ENCODE data around the gene UBE2Q1. TPM values are rescaled to one million over a fixed set of nuclear protein-coding genes. Genes with fewer than 3 reads are reported as not detected.

The UBE2Q1 gene
- total RNA-seq, 1 experiment from 2014 or later = 62.7 TPM

DNA sequence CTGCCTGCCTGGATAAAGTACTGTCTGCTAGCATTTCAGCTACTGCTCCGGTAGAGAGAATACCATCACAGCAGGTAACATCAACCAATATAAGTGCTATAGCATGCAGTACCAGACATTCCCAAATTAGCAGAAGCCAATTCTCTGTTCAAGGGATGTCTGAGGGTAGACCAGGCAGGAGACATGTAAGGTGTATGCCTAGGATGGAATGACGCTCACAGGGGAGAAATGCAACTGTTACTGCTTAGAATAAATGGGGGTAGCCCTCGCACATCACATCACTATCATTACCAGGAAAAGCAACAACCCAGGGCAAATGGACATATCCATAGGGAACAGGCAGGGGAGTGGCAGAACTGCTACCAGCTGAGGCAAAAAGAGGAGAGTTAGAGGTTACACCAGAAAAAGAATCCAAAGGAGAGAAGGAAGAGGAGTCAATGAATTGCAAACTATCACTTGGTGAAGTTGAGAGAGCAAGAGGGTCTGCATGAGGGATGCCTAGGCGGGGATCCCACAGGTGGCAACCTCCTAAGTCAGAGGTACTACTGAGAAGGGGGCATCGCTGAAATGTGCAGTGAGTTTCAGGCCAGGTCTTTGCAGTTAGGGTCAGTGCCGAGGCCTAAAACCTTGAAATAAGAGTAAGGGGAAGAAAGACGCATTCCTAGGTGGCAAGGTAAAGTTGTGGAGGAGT, 1.1 kb downstream of the UBE2Q1 start (continued):
- TF ChIP-seq, protein P1, sequence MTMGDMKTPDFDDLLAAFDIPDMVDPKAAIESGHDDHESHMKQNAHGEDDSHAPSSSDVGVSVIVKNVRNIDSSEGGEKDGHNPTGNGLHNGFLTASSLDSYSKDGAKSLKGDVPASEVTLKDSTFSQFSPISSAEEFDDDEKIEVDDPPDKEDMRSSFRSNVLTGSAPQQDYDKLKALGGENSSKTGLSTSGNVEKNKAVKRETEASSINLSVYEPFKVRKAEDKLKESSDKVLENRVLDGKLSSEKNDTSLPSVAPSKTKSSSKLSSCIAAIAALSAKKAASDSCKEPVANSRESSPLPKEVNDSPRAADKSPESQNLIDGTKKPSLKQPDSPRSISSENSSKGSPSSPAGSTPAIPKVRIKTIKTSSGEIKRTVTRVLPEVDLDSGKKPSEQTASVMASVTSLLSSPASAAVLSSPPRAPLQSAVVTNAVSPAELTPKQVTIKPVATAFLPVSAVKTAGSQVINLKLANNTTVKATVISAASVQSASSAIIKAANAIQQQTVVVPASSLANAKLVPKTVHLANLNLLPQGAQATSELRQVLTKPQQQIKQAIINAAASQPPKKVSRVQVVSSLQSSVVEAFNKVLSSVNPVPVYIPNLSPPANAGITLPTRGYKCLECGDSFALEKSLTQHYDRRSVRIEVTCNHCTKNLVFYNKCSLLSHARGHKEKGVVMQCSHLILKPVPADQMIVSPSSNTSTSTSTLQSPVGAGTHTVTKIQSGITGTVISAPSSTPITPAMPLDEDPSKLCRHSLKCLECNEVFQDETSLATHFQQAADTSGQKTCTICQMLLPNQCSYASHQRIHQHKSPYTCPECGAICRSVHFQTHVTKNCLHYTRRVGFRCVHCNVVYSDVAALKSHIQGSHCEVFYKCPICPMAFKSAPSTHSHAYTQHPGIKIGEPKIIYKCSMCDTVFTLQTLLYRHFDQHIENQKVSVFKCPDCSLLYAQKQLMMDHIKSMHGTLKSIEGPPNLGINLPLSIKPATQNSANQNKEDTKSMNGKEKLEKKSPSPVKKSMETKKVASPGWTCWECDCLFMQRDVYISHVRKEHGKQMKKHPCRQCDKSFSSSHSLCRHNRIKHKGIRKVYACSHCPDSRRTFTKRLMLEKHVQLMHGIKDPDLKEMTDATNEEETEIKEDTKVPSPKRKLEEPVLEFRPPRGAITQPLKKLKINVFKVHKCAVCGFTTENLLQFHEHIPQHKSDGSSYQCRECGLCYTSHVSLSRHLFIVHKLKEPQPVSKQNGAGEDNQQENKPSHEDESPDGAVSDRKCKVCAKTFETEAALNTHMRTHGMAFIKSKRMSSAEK (CRISPR knock-in tag; IDR thresholded peaks at IDR 0.05; ENCODE audit: borderline replicate concordance) = no peak
- no peak for TF ChIP-seq NR2C2 (CRISPR knock-in tag; IDR thresholded peaks at IDR 0.05)
- TF ChIP-seq, protein P2, sequence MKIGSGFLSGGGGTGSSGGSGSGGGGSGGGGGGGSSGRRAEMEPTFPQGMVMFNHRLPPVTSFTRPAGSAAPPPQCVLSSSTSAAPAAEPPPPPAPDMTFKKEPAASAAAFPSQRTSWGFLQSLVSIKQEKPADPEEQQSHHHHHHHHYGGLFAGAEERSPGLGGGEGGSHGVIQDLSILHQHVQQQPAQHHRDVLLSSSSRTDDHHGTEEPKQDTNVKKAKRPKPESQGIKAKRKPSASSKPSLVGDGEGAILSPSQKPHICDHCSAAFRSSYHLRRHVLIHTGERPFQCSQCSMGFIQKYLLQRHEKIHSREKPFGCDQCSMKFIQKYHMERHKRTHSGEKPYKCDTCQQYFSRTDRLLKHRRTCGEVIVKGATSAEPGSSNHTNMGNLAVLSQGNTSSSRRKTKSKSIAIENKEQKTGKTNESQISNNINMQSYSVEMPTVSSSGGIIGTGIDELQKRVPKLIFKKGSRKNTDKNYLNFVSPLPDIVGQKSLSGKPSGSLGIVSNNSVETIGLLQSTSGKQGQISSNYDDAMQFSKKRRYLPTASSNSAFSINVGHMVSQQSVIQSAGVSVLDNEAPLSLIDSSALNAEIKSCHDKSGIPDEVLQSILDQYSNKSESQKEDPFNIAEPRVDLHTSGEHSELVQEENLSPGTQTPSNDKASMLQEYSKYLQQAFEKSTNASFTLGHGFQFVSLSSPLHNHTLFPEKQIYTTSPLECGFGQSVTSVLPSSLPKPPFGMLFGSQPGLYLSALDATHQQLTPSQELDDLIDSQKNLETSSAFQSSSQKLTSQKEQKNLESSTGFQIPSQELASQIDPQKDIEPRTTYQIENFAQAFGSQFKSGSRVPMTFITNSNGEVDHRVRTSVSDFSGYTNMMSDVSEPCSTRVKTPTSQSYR (CRISPR knock-in tag; IDR thresholded peaks at IDR 0.05) = no peak
- TF ChIP-seq, protein P3, sequence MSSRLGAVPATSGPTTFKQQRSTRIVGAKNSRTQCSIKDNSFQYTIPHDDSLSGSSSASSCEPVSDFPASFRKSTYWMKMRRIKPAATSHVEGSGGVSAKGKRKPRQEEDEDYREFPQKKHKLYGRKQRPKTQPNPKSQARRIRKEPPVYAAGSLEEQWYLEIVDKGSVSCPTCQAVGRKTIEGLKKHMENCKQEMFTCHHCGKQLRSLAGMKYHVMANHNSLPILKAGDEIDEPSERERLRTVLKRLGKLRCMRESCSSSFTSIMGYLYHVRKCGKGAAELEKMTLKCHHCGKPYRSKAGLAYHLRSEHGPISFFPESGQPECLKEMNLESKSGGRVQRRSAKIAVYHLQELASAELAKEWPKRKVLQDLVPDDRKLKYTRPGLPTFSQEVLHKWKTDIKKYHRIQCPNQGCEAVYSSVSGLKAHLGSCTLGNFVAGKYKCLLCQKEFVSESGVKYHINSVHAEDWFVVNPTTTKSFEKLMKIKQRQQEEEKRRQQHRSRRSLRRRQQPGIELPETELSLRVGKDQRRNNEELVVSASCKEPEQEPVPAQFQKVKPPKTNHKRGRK (CRISPR knock-in tag; IDR thresholded peaks at IDR 0.05; ENCODE audit: borderline replicate concordance) = no peak
- TF ChIP-seq, protein P4, sequence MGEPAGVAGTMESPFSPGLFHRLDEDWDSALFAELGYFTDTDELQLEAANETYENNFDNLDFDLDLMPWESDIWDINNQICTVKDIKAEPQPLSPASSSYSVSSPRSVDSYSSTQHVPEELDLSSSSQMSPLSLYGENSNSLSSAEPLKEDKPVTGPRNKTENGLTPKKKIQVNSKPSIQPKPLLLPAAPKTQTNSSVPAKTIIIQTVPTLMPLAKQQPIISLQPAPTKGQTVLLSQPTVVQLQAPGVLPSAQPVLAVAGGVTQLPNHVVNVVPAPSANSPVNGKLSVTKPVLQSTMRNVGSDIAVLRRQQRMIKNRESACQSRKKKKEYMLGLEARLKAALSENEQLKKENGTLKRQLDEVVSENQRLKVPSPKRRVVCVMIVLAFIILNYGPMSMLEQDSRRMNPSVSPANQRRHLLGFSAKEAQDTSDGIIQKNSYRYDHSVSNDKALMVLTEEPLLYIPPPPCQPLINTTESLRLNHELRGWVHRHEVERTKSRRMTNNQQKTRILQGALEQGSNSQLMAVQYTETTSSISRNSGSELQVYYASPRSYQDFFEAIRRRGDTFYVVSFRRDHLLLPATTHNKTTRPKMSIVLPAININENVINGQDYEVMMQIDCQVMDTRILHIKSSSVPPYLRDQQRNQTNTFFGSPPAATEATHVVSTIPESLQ (CRISPR knock-in tag; IDR thresholded peaks at IDR 0.05) = no peak

DNA sequence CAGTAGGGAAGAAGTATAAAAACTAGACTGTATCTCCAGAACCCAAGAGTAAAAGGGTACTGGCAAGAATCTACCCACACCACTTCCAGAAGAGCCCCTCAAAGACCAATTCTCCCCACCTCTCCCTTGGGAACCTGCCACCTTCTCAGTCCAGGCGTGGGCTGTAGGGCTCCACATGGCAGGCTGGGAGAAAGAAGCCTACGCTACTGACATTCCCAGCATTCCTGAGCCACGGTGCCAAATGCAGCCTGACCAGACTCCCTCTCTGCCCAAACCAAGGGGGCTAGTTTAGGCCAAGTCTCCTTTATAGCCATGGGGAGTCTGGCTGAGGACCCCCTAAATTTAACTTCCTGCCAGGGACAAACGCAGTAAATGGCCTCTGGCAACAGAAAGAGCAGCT, 2.0 kb downstream of the UBE2Q1 start:
- H3K27me3 Mint-ChIP-seq (ENCODE audit: low read depth) = no peaks in the 10 kb centered on the region
- TF ChIP-seq SMAD4 (CRISPR knock-in tag; IDR thresholded peaks at IDR 0.05) = no peak
- no peak for TF ChIP-seq ZNF232 (CRISPR knock-in tag; IDR thresholded peaks at IDR 0.05)
- TF ChIP-seq, protein P5, sequence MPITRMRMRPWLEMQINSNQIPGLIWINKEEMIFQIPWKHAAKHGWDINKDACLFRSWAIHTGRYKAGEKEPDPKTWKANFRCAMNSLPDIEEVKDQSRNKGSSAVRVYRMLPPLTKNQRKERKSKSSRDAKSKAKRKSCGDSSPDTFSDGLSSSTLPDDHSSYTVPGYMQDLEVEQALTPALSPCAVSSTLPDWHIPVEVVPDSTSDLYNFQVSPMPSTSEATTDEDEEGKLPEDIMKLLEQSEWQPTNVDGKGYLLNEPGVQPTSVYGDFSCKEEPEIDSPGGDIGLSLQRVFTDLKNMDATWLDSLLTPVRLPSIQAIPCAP (CRISPR knock-in tag; IDR thresholded peaks at IDR 0.05) = no peak
- no peak for TF ChIP-seq PRRX2 (CRISPR knock-in tag; IDR thresholded peaks at IDR 0.05)
- TF ChIP-seq, protein P6, sequence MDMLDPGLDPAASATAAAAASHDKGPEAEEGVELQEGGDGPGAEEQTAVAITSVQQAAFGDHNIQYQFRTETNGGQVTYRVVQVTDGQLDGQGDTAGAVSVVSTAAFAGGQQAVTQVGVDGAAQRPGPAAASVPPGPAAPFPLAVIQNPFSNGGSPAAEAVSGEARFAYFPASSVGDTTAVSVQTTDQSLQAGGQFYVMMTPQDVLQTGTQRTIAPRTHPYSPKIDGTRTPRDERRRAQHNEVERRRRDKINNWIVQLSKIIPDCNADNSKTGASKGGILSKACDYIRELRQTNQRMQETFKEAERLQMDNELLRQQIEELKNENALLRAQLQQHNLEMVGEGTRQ (CRISPR knock-in tag; IDR thresholded peaks at IDR 0.05) = no peak
- TF ChIP-seq, protein P7, sequence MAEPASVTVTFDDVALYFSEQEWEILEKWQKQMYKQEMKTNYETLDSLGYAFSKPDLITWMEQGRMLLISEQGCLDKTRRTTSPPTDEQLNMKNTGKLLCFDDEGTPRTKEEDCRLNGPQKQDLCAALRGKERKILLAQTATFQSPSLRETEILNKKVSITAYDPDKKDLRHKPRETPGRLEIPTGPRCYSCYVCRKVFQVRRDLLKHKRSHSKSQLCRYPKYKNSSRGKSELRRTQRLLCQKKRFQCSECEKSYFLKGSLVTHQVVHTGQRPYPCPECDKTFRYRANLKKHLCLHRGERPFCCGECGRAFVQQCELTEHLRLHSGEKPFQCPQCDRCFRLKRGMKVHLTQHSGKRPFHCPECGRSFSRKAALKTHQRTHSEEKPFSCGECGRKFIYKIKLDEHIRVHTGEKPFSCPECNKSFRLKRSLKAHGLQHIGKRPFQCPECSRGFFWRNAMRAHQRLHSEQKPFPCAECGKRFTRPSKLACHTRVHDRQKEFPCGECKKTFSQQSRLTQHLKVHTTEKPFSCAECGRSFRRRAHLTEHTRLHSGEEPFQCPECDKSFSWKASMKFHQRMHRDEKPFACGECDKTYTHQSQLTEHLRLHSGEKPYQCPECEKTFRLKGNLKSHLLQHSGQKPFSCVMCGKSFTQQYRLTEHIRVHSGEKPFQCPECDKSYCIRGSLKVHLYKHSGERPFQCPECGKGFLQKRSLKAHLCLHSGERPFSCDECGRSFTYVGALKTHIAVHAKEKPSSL (CRISPR knock-in tag; conservative IDR thresholded peaks at IDR 0.05) = no peak
- TF ChIP-seq TEAD1 (CRISPR knock-in tag; IDR thresholded peaks at IDR 0.05) = no peak
- TF ChIP-seq, protein P8, sequence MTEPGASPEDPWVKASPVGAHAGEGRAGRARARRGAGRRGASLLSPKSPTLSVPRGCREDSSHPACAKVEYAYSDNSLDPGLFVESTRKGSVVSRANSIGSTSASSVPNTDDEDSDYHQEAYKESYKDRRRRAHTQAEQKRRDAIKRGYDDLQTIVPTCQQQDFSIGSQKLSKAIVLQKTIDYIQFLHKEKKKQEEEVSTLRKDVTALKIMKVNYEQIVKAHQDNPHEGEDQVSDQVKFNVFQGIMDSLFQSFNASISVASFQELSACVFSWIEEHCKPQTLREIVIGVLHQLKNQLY (CRISPR knock-in tag; IDR thresholded peaks at IDR 0.05) = no peak
- TF ChIP-seq CREB1 (CRISPR knock-in tag; IDR thresholded peaks at IDR 0.05) = no peak
- TF ChIP-seq TP53 (CRISPR knock-in tag; IDR thresholded peaks at IDR 0.05) = no peak
- no peak for TF ChIP-seq ZNF423 (CRISPR knock-in tag; IDR thresholded peaks at IDR 0.05)
- no peak for TF ChIP-seq SOX15 (CRISPR knock-in tag; IDR thresholded peaks at IDR 0.05)
- no peak for TF ChIP-seq JUN (CRISPR knock-in tag; IDR thresholded peaks at IDR 0.05)
- POLR2A ChIA-PET = no interaction called here
- ATAC-seq (peak; percentile 32), DNase-seq (ENCODE audit: low spot score) (peak; percentile 35)
- H3K36me3 Mint-ChIP-seq = peaks cover 48% of the 10 kb centered on the region
- peak overlapping the region; percentile 94 for H3K4me3 Mint-ChIP-seq
- peak overlapping the region; percentile 86 for H3K27ac Mint-ChIP-seq
- no peaks in the 10 kb centered on the region for H3K9me3 Mint-ChIP-seq
- CTCF ChIA-PET = interaction anchor here (0.5 to 2.1 kb wide), 5 partner anchors 10 to 322 kb away, joined by 3 to 7 read pairs (median 4); no protein-coding TSS in a partner anchor
- peaks cover 28% of the 10 kb centered on the region for H3K4me1 Mint-ChIP-seq

Measured in WTC11 (cell line).